ENCODE results near the gene NCAM2.

DNA sequence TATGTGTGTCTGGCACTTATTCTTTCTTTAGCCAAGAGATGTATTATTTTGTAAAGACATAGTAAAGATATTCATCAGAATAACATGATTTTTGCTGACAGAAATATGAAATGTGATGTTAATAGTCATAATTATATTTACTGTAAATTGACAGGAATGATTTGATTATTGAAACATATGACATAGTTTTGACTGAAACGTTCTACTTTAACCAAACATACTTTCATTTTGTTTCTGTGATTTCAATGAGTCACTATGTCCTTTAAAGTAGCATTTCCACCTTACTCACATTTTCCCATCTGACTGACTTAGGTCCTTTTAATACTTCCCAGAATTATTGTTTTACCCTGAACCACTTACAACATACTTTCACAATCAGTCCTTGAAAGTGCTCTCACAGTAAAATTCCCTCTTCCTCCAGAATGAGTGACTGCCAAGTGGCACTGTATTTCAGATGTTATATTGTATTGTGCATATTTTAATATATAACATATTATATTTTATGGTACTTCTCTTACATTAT lies 437.9 kb downstream of the NCAM2 start:
- TF ChIP-seq CTCF (IDR thresholded peaks at IDR 0.05) (no peak), POLR2A (IDR thresholded peaks at IDR 0.05) (no peak), POLR2AphosphoS5 (IDR thresholded peaks at IDR 0.05) (no peak), EP300 (IDR thresholded peaks at IDR 0.05) (no peak)
